Ovary (tissue), 9 donors: ENCODE data around the gene EPB41L2. TPM values are rescaled to one million over a fixed set of nuclear protein-coding genes. Genes with fewer than 3 reads are reported as not detected.

Experiments
- DNase-seq, 5 donors: peaks; one replicate each; pipeline ENCODE4 v3.0.0-alpha.2; 2019 to 2020
- H3K27ac ChIP-seq, 2 donors: fragments of 200-600 bp; one replicate each; pipeline versions ENCODE4 v1.5.1 to v1.8.0; 2019 to 2022
- H3K27me3 ChIP-seq: fragments of 200-600 bp; one replicate; pipeline ENCODE4 v1.8.0; 2022
- H3K36me3 ChIP-seq: fragments of 200-600 bp; sonication (generic); one replicate; pipeline ENCODE4 v1.5.1; 2019
- H3K4me1 ChIP-seq: one replicate; pipeline ENCODE4 v1.8.1; 2013; ENCODE audit warnings: mild to moderate bottlenecking, moderate library complexity; ENCODE audit not compliant: insufficient read depth
- H3K4me3 ChIP-seq: fragments of 200-600 bp; sonication (generic); one replicate; pipeline ENCODE4 v1.5.1; 2017
- H3K9me3 ChIP-seq, 2 donors: fragments of 200-600 bp in 1 of 2; sonication (generic) in 1 of 2; one replicate each; pipeline versions ENCODE4 v1.5.1 to v1.8.1; 2013 to 2019; ENCODE audit warnings: mild to moderate bottlenecking in 1 of 2, moderate library complexity in 1 of 2
- CTCF ChIP-seq, 3 donors: fragments of 450-650 bp in 2 of 3; fragments of 200-600 bp in 1 of 3; IDR thresholded peaks; one replicate each; pipeline versions ENCODE4 v1.5.1 to v1.8.0; 2016 to 2022; ENCODE audit warnings: antibody characterized with exemption in 3 of 3, mild to moderate bottlenecking in 1 of 3
- EP300 ChIP-seq: sonication (generic); formaldehyde crosslinking; IDR thresholded peaks from one replicate; pipeline ENCODE4 v1.6.1; 2017; ENCODE audit warnings: antibody characterized with exemption
- POLR2A ChIP-seq: fragments of 450-650 bp; IDR thresholded peaks from one replicate; pipeline ENCODE4 v1.6.1; 2017; ENCODE audit warnings: antibody characterized with exemption, mild to moderate bottlenecking, moderate library complexity
- WGBS, 3 donors: extraction: QIAGEN DNeasy Blood & Tissue Kit in 1 of 3; methylation state at CpG; one replicate each; pipeline versions ENCODE4 v1.1.5 to v1.1.7; 2013 to 2017; 5-methylcytosine and 5-hydroxymethylcytosine counted together
- intact Hi-C, 4 donors: fragments of 100-400 bp; cut with DNase I; formaldehyde crosslinking; loops; one replicate each; pipeline versions ENCODE4 v1.11.0 to v1.15.1; 2022 to 2023
- polyA plus RNA-seq, 2 donors: library from polyadenylated mRNA; stranded (reverse); fragments of 200-250 nt in 1 of 2; fragments of 350-450 nt in 1 of 2; fragmentation: Illumina TruSeq in 1 of 2; extraction: RNeasy Lipid Tissue Mini Kit (QIAGEN cat#74804) in 1 of 2; gene quantifications; one replicate each; pipeline ENCODE4 v1.2.3, GENCODE V29; 2013 to 2014
- total RNA-seq, 7 donors: library from RNA; depleted of rRNA in 2 of 7; stranded (reverse); fragments of >200 nt in 2 of 7; fragmentation: NEBNext Ultra II Directional in 3 of 7; extraction: Animal tissue kit (Norgen Biotek cat#: 25700) in 3 of 7; gene quantifications; one replicate each; pipeline versions ENCODE4 v1.1.0 to v1.2.4, GENCODE V29; 2016 to 2023
- donor health status: DM: no; HTN: no; CAD: no; lungs with moderate emphysema.
- donor health status: DM: no; HTN: no; CAD: no.
- donor health status: Bipolar disorder and iron deficiency.
- donor health status: DM: yes; HTN: yes; CAD: no.
- donor health status: DM: no; HTN: no; CAD: no.
- donor health status: DM: yes; HTN: yes; CAD: no.

The EPB41L2 gene
- total and polyA plus RNA-seq, 9 donors: 49.8 to 294 (median 204) TPM

GRCh38 chr6:130890521-130890971 lies 172.5 kb downstream of the EPB41L2 start:
- H3K4me1 ChIP-seq: no peaks in the 10 kb centered on the region
- H3K4me3 ChIP-seq: no peak overlapping the region
- WGBS, 3 donors: 31 to 38% (median 37%) methylated on average over 2 of the region's 2 CpGs
- intact Hi-C loops: loop anchor here in 1 of 4 donors (5.0 kb wide), 1 partner anchor 172 kb away; the partner anchor contains the start of gene EPB41L2
- H3K27me3 ChIP-seq: no peaks in the 10 kb centered on the region
- TF ChIP-seq POLR2A: no peak
- TF ChIP-seq EP300: no peak
- TF ChIP-seq CTCF (IDR thresholded peaks at IDR 0.05): no peak
- H3K9me3 ChIP-seq: no peaks in the 10 kb centered on the region
- DNase-seq: no peak
- no peaks in the 10 kb centered on the region for H3K36me3 ChIP-seq
- no peak overlapping the region for H3K27ac ChIP-seq

DNA sequence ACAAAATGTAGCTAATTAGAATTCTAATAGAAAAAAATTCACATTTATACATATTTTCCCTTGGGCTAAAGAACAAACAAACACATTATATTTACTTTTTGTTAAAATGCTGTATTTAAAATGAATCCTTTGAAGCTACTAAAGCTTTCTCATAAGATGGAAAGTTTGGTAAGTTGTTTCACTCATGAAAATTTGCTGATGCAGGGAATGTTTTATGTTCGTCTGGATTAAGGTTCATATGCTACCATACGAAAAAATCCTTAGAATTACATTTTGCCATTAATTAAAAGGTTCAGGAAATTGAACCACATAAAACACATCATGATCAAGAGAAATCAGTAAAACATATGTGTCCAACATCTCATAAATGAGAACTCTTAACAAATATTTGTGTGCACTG lies 173.6 kb downstream of the EPB41L2 start:
- Histone ChIP-seq H3K27me3 (no peaks in the 10 kb centered on the region), H3K27ac (no peak overlapping the region), H3K4me1 (no peaks in the 10 kb centered on the region), H3K36me3 (no peaks in the 10 kb centered on the region), H3K4me3 (no peak overlapping the region), H3K9me3 (no peaks in the 10 kb centered on the region)
- no peak for TF ChIP-seq POLR2A
- WGBS, 3 donors: 96 to 98% (median 98%) methylated on average over 2 of the region's 2 CpGs
- DNase-seq: no peak
- intact Hi-C loops: loop anchor here in 3 of 4 donors (5.0 to 10.0 kb wide), 5 partner anchors 175 to 275 kb away; partner anchors contain the start of gene EPB41L2 (in 1 of the 3)

DNA sequence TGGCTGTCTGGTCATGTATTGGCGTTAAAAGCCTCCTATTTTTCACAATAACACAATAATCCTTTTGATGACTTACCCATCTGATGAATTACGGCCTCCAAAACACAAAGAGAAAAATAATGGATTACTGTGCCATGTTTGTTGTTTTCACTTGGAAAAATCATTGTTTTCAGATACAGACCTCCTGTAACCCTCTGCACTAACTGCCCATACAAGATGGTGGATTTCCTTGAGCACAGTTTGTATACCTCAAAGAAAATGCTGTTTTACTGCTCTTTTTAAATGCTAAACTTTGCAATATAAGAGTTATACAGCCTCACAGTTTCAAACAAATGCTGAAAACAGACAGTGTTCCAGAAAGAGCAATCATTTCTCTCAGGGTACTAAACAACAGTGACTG lies 174.8 kb downstream of the EPB41L2 start:
- H3K27ac ChIP-seq: peak overlapping the region in 1 of 2 donors; percentile 18
- H3K9me3 ChIP-seq: no peaks in the 10 kb centered on the region
- no peak for DNase-seq
- 50 to 81% (median 64%) methylated on average over 2 of the region's 2 CpGs for WGBS, 3 donors
- no peaks in the 10 kb centered on the region for H3K27me3 ChIP-seq
- TF ChIP-seq CTCF (IDR thresholded peaks at IDR 0.05) (no peak), POLR2A (no peak), EP300 (no peak)
- H3K36me3 ChIP-seq: no peaks in the 10 kb centered on the region
- no peaks in the 10 kb centered on the region for H3K4me1 ChIP-seq
- H3K4me3 ChIP-seq: no peak overlapping the region
- intact Hi-C loops: loop anchor here in 3 of 4 donors (5.0 to 10.0 kb wide), 5 partner anchors 177 to 277 kb away; partner anchors contain the start of gene EPB41L2 (in 1 of the 3)

GRCh38 chr6:130886966-130887365 lies 176.1 kb downstream of the EPB41L2 start:
- intact Hi-C loops: loop anchor here in 3 of 4 donors (5.0 to 10.0 kb wide), 5 partner anchors 178 to 278 kb away; partner anchors contain the start of gene EPB41L2 (in 1 of the 3)
- H3K9me3 ChIP-seq: no peaks in the 10 kb centered on the region
- TF ChIP-seq CTCF (IDR thresholded peaks at IDR 0.05) (no peak), POLR2A (no peak), EP300 (no peak)
- DNase-seq: no peak
- H3K36me3 ChIP-seq: no peaks in the 10 kb centered on the region
- 94 to 98% (median 96%) methylated on average over 2 of the region's 2 CpGs for WGBS, 3 donors
- no peak overlapping the region for H3K27ac ChIP-seq
- no peaks in the 10 kb centered on the region for H3K4me1 ChIP-seq
- H3K27me3 ChIP-seq: no peaks in the 10 kb centered on the region
- H3K4me3 ChIP-seq: no peak overlapping the region
